WERI-Rb-1 (cell line): ENCODE data around the gene RARG.

Experiments
- DNase-seq: peaks from one replicate; pipeline ENCODE4 v3.0.0-alpha.2; 2020
- H3K27ac ChIP-seq: fragments of 250-450 bp; sonication (Bioruptor Pico); 2 replicates; pipeline ENCODE4 v1.5.1; 2020; ENCODE audit warnings: mild to moderate bottlenecking, moderate library complexity
- H3K27me3 ChIP-seq: fragments of 250-450 bp; sonication (Bioruptor Pico); 2 replicates; pipeline ENCODE4 v1.5.1; 2021; ENCODE audit warnings: mild to moderate bottlenecking, low read depth, moderate library complexity; ENCODE audit not compliant: insufficient read depth, severe bottlenecking
- H3K36me3 ChIP-seq: fragments of 250-450 bp; sonication (Bioruptor Pico); 2 replicates; pipeline ENCODE4 v1.5.1; 2020; ENCODE audit warnings: mild to moderate bottlenecking, moderate library complexity
- H3K4me3 ChIP-seq: 2 replicates; pipeline ENCODE4 v1.5.1; 2011; ENCODE audit warnings: low read depth, mild to moderate bottlenecking, control low read depth, low read length
- H3K9me3 ChIP-seq: fragments of 250-450 bp; sonication (Bioruptor Pico); 2 replicates; pipeline ENCODE4 v1.5.1; 2021; ENCODE audit warnings: mild to moderate bottlenecking, moderate library complexity; ENCODE audit not compliant: severe bottlenecking
- CTCF ChIP-seq: IDR thresholded peaks from 2 replicates; pipeline ENCODE4 v1.5.1; 2011; ENCODE audit warnings: low read depth, mild to moderate bottlenecking, control low read depth, inconsistent platforms, low read length

The RARG gene

GRCh38 chr12:53233671-53234121 is 1.7 kb upstream of the RARG start:
- no peak for TF ChIP-seq CTCF
- H3K4me3 ChIP-seq: no peak overlapping the region

GRCh38 chr12:53232646-53233461 is 845 bp upstream of the RARG start:
- no peaks in the 10 kb centered on the region for H3K27me3 ChIP-seq
- H3K27ac ChIP-seq: no peak overlapping the region
- H3K9me3 ChIP-seq: no peaks in the 10 kb centered on the region
- no peak for DNase-seq
- no peak for TF ChIP-seq CTCF
- H3K36me3 ChIP-seq: no peaks in the 10 kb centered on the region
- H3K4me3 ChIP-seq: no peak overlapping the region

More at GRCh38 chr12:53233671-53234121, 1.7 kb upstream of the RARG start:
- no peak for DNase-seq
- Histone ChIP-seq H3K36me3 (no peaks in the 10 kb centered on the region), H3K27ac (no peak overlapping the region), H3K27me3 (no peaks in the 10 kb centered on the region), H3K9me3 (no peaks in the 10 kb centered on the region)

DNA sequence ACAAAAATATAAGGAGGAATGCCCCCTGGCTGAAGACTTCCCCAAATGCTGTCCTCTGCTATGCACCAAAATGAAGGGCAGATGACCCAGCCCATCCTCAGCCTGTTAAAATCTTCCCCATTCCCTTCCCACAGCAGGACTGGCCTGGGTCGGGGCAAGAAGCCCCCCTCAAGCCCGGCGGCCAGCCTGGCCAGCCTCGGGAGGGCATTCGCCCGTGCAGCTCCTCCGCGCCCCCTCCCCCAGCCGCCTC is 413 bp downstream of the RARG start:
- no peak overlapping the region for H3K4me3 ChIP-seq
- no peaks in the 10 kb centered on the region for H3K27me3 ChIP-seq
- TF ChIP-seq CTCF: no peak
- no peaks in the 10 kb centered on the region for H3K9me3 ChIP-seq
- H3K36me3 ChIP-seq: no peaks in the 10 kb centered on the region
- DNase-seq: no peak
- H3K27ac ChIP-seq: no peak overlapping the region

GRCh38 chr12:53230108-53230845 is 1.7 kb downstream of the RARG start:
- Histone ChIP-seq H3K36me3 (no peaks in the 10 kb centered on the region), H3K9me3 (no peaks in the 10 kb centered on the region), H3K4me3 (no peak overlapping the region), H3K27me3 (no peaks in the 10 kb centered on the region), H3K27ac (no peak overlapping the region)
- TF ChIP-seq CTCF: no peak
- DNase-seq: no peak

DNA sequence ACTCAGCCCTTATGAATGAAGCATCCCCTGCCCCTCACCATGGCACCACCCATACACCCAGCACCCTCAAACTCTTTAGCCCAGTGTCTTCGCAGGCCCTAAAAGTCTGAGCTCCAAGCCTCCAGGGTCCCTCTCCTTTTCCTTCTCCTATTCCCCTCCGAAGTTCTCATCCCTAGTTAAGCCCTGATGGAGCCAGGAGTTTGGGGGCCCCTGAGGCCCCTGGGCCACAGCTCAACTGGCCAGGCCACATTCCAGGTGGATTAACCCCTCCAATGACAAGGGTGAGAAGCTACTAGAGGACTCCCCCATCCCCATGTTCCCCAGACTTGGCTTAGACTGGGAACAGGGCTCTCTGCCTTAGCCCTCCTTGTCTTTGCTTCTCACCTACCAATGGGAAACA is 2.6 kb downstream of the RARG start:
- no peak for TF ChIP-seq CTCF
- Histone ChIP-seq H3K27ac (no peak overlapping the region), H3K27me3 (no peaks in the 10 kb centered on the region), H3K36me3 (no peaks in the 10 kb centered on the region), H3K4me3 (no peak overlapping the region), H3K9me3 (no peaks in the 10 kb centered on the region)
- DNase-seq: no peak
